GM12878 (cell line): ENCODE results near the gene GLIPR1L1. TPM values are rescaled to one million over a fixed set of nuclear protein-coding genes. Genes with fewer than 3 reads are reported as not detected.

Source experiments
- ATAC-seq: fragments of 200-7000 bp; cut with Tn5 transposase; 3 replicates; pipeline ENCODE4 v1.9.1; 2020; ENCODE audit warnings: mild to moderate bottlenecking, moderate library complexity
- BruUV-seq: library from RNA; stranded (reverse); fragments of 400-500 nt; replicated peaks from 2 replicates; lab custom pipeline; 2021; lab: Mats Ljungman, UMichigan
- CTCF ChIA-PET: fragments of 300-600 bp; sonication (Branson Sonifier 250); formaldehyde crosslinking; extraction: SDS; loops from one replicate; lab custom pipeline; 2021; ENCODE audit warnings: inconsistent platforms; lab: Yijun Ruan, JAX
- POLR2A ChIA-PET: fragments of 350-600 bp; formaldehyde crosslinking; extraction: SDS; loops from one replicate; lab custom pipeline; 2021; ENCODE audit warnings: inconsistent platforms; lab: Charles Lee
- RAD21 ChIA-PET: fragments of 300-600 bp; sonication (Branson Sonifier 250); formaldehyde crosslinking; loops from one replicate; lab custom pipeline; 2023; ENCODE audit warnings: antibody characterized with exemption; ENCODE audit not compliant: unreplicated experiment; lab: Charles Lee
- SMC1A ChIA-PET: fragments of 300-600 bp; sonication (Branson Sonifier 250); formaldehyde crosslinking; loops from one replicate; lab custom pipeline; 2023; ENCODE audit not compliant: unreplicated experiment, uncharacterized antibody; lab: Charles Lee
- DNase-seq: peaks from one replicate; pipeline ENCODE4 v3.0.0-alpha.2; 2011; ENCODE audit warnings: low read depth, low spot score
- FAIRE-seq: peaks from 3 replicates; lab custom pipeline; 2011; peaks lifted over from hg19 to GRCh38; lab: Jason Lieb, UNC
- H2AFZ ChIP-seq: 2 replicates; pipeline ENCODE4 v1.6.0; 2011; ENCODE audit warnings: low read depth, low read length, control low read depth; ENCODE audit not compliant: control insufficient read depth
- H3K27ac ChIP-seq: 2 replicates; pipeline ENCODE4 v1.5.1; 2011; ENCODE audit warnings: control low read depth; ENCODE audit not compliant: control insufficient read depth, insufficient read depth
- H3K27me3 ChIP-seq, 2 experiments: replicated peaks in 1 of 2; 2 replicates each; pipeline versions ENCODE4 v1.6.0 to v1.6.1; 2011; ENCODE audit warnings: low read length in 1 of 2; ENCODE audit not compliant: control insufficient read depth in 2 of 2, insufficient read depth in 2 of 2
- H3K36me3 ChIP-seq, 2 experiments: 2 replicates each; pipeline ENCODE4 v1.5.1; 2011; ENCODE audit warnings: low read length in 1 of 2; ENCODE audit not compliant: control insufficient read depth in 2 of 2, insufficient read depth in 2 of 2
- H3K4me1 ChIP-seq: 2 replicates; pipeline ENCODE4 v1.6.1; 2011; ENCODE audit warnings: mild to moderate bottlenecking, low read length, moderate library complexity, mixed read lengths; ENCODE audit not compliant: control insufficient read depth, insufficient read depth
- H3K4me2 ChIP-seq: 2 replicates; pipeline ENCODE4 v1.6.0; 2011; ENCODE audit warnings: control low read depth; ENCODE audit not compliant: control insufficient read depth, insufficient read depth
- H3K4me3 ChIP-seq: fragments of 200-600 bp; sonication (generic); 2 replicates; pipeline ENCODE4 v1.5.1; 2016
- H3K79me2 ChIP-seq: 2 replicates; pipeline ENCODE4 v1.6.0; 2011; ENCODE audit warnings: low read length; ENCODE audit not compliant: control insufficient read depth, insufficient read depth
- H3K9ac ChIP-seq: 2 replicates; pipeline ENCODE4 v1.8.0; 2011; ENCODE audit warnings: low read length, control low read depth, mixed read lengths; ENCODE audit not compliant: control insufficient read depth, insufficient read depth
- H3K9me3 ChIP-seq: replicated peaks from 3 replicates; pipeline ENCODE4 v1.5.1; 2011; ENCODE audit warnings: mild to moderate bottlenecking, low read length; ENCODE audit not compliant: control insufficient read depth, insufficient read depth
- H4K20me1 ChIP-seq: 2 replicates; pipeline ENCODE4 v1.6.0; 2011; ENCODE audit not compliant: control insufficient read depth, insufficient read depth
- BCL11A ChIP-seq: IDR thresholded peaks from 2 replicates; pipeline ENCODE4 v1.6.1; 2011; ENCODE audit warnings: low read depth, low read length
- EZH2 ChIP-seq: IDR thresholded peaks from 2 replicates; pipeline ENCODE4 v1.6.1; 2012; ENCODE audit warnings: low read depth, mild to moderate bottlenecking, control low read depth, inconsistent platforms, low read length, borderline replicate concordance; ENCODE audit not compliant: control insufficient read depth
- FOXK2 ChIP-seq: fragments of 450-650 bp; IDR thresholded peaks from 2 replicates; pipeline ENCODE4 v1.6.1; 2017; ENCODE audit warnings: mild to moderate bottlenecking, moderate library complexity
- IRF5 ChIP-seq: fragments of 450-650 bp; IDR thresholded peaks from 2 replicates; pipeline ENCODE4 v1.6.1; 2017; ENCODE audit warnings: borderline replicate concordance
- JUNB ChIP-seq: IDR thresholded peaks from 2 replicates; pipeline ENCODE4 v1.6.1; 2016; ENCODE audit warnings: antibody characterized with exemption, mild to moderate bottlenecking
- NFYB ChIP-seq: IDR thresholded peaks from 2 replicates; pipeline ENCODE4 v1.6.1; 2011; ENCODE audit warnings: low read depth, mild to moderate bottlenecking, low read length, improper control_type of control experiment, moderate library complexity; ENCODE audit not compliant: insufficient read depth
- POLR2A ChIP-seq: IDR thresholded peaks from 2 replicates; pipeline ENCODE4 v1.6.1; 2011; ENCODE audit warnings: low read depth, mild to moderate bottlenecking, low read length
- RB1 ChIP-seq: fragments of 450-650 bp; formaldehyde crosslinking; IDR thresholded peaks from 2 replicates; pipeline ENCODE4 v1.6.1; 2017; ENCODE audit warnings: mild to moderate bottlenecking, borderline replicate concordance
- SMARCA5 ChIP-seq: fragments of 450-650 bp; IDR thresholded peaks from 2 replicates; pipeline ENCODE4 v1.6.1; 2017; ENCODE audit warnings: mild to moderate bottlenecking
- SP1 ChIP-seq: IDR thresholded peaks from one replicate; pipeline ENCODE4 v1.6.1; 2011; ENCODE audit warnings: low read depth, low read length
- USF2 ChIP-seq: IDR thresholded peaks from 2 replicates; pipeline ENCODE4 v1.6.1; 2011; ENCODE audit warnings: low read depth, low read length, improper control_type of control experiment, borderline replicate concordance
- WGBS: methylation state at CpG from one replicate; pipeline ENCODE4 v1.1.6; 2016; ENCODE audit warnings: low lambda C conversion rate; ENCODE audit not compliant: insufficient replicate concordance, insufficient coverage; ENCODE audit errors: missing lambda C conversion rate; 5-methylcytosine and 5-hydroxymethylcytosine counted together
- in situ Hi-C: fragments of 300-500 bp; cut with MboI; formaldehyde crosslinking; loops from 9 replicates; pipeline ENCODE4 v1.14.3; 2018; ENCODE audit warnings: mixed read lengths
- intact Hi-C: fragments of 100-400 bp; cut with micrococcal nuclease; formaldehyde crosslinking; loops from one replicate; pipeline ENCODE4 v1.14.2; 2022; ENCODE audit not compliant: unreplicated experiment
- polyA plus RNA-seq, 11 experiments: library from polyadenylated mRNA; depleted of rRNA in 4 of 11; unstranded in 6 of 11; stranded (reverse) in 5 of 11; fragments of >200 nt; fragmentation: Nextera tagmentation in 4 of 11; fragmentation: Illumina TruSeq in 1 of 11; extraction: Ambion mirVana in 4 of 11; extraction: Trizol in 1 of 11; gene quantifications; 1 replicate in 1 of 11; 2 replicates in 10 of 11; pipeline versions ENCODE4 v1.2.1 to v1.2.3, GENCODE V29; 2011 to 2016; ENCODE audit warnings: inconsistent platforms in 2 of 11, missing spikeins in 2 of 11, low read depth in 1 of 11
- total RNA-seq, 4 experiments: library from RNA; depleted of rRNA in 3 of 4; stranded (reverse); fragments of >200 nt in 3 of 4; fragmentation: Illumina TruSeq in 1 of 4; extraction: Trizol in 1 of 4; gene quantifications; 2 replicates each; pipeline versions ENCODE4 v1.2.1 to v1.2.3, GENCODE V29; 2013 to 2021
- TF ChIP-seq, protein P1 (sequence below): fragments of 150-350 bp; IDR thresholded peaks from 2 replicates; pipeline ENCODE4 v1.6.1; 2014; ENCODE audit warnings: mild to moderate bottlenecking, low read depth, low read length
- TF ChIP-seq, protein P2 (sequence below): fragments of 450-650 bp; IDR thresholded peaks from 2 replicates; pipeline ENCODE4 v1.6.1; 2016; ENCODE audit warnings: mild to moderate bottlenecking

Gene GLIPR1L1
- total and polyA plus RNA-seq, 10 of the 15 experiments (the other 5 are each of a cell fraction or from before 2014, with no cell fraction given): 0.10 to 0.47 (median 0.13) TPM; not detected in 7

- TF ChIP-seq, protein P1, sequence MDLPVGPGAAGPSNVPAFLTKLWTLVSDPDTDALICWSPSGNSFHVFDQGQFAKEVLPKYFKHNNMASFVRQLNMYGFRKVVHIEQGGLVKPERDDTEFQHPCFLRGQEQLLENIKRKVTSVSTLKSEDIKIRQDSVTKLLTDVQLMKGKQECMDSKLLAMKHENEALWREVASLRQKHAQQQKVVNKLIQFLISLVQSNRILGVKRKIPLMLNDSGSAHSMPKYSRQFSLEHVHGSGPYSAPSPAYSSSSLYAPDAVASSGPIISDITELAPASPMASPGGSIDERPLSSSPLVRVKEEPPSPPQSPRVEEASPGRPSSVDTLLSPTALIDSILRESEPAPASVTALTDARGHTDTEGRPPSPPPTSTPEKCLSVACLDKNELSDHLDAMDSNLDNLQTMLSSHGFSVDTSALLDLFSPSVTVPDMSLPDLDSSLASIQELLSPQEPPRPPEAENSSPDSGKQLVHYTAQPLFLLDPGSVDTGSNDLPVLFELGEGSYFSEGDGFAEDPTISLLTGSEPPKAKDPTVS: no peak
- no peak for TF ChIP-seq POLR2A
- TF ChIP-seq, protein P2, sequence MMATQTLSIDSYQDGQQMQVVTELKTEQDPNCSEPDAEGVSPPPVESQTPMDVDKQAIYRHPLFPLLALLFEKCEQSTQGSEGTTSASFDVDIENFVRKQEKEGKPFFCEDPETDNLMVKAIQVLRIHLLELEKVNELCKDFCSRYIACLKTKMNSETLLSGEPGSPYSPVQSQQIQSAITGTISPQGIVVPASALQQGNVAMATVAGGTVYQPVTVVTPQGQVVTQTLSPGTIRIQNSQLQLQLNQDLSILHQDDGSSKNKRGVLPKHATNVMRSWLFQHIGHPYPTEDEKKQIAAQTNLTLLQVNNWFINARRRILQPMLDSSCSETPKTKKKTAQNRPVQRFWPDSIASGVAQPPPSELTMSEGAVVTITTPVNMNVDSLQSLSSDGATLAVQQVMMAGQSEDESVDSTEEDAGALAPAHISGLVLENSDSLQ: no peak
- no peak for TF ChIP-seq JUNB
These were observed 31.7 kb upstream of the GLIPR1L1 start (continued) for GRCh38 chr12:75302781-75303180.

GRCh38 chr12:75305412-75306332, 28.8 kb upstream of the GLIPR1L1 start:
- Histone ChIP-seq H4K20me1 (no peaks in the 10 kb centered on the region), H3K9ac (no peak overlapping the region), H3K27me3 (no peaks in the 10 kb centered on the region), H3K4me2 (no peak overlapping the region), H3K79me2 (no peaks in the 10 kb centered on the region), H3K9me3 (no peaks in the 10 kb centered on the region), H3K36me3 (no peaks in the 10 kb centered on the region), H3K27ac (no peak overlapping the region), H2AFZ (no peak overlapping the region), H3K4me1 (no peaks in the 10 kb centered on the region), H3K4me3 (no peak overlapping the region)
- DNase-seq (no peak), ATAC-seq (no peak), FAIRE-seq (no peak)
- ChIA-PET CTCF (no interaction called here), RAD21 (no interaction called here), POLR2A (no interaction called here), SMC1A (no interaction called here)
- WGBS: 76% methylated on average over 54 of the region's 56 CpGs
- no peak for TF ChIP-seq SMARCA5
- no peak for TF ChIP-seq NFYB
- TF ChIP-seq SP1: no peak
- TF ChIP-seq FOXK2: no peak
- no peak for TF ChIP-seq BCL11A
- TF ChIP-seq RB1: no peak
- TF ChIP-seq IRF5: no peak
- no peak for TF ChIP-seq EZH2
- TF ChIP-seq USF2: no peak
- BruUV-seq: no TSS peak
- intact Hi-C loops (no loop called here), in situ Hi-C loops (no loop called here)
